ENCODE measurements around the gene SLC4A4. TPM values are rescaled to one million over a fixed set of nuclear protein-coding genes. Genes with fewer than 3 reads are reported as not detected.

Gene SLC4A4
- total RNA-seq, 4 donors from 2014 or later: 0.42 to 1.4 (median 0.65) TPM

- DNase-seq: no peak
- H3K36me3 ChIP-seq: no peaks in the 10 kb centered on the region
- no peaks in the 10 kb centered on the region for H3K27me3 ChIP-seq
These were observed 91.1 kb downstream of the SLC4A4 start for GRCh38 chr4:71429962-71430361.

GRCh38 chr4:71430609-71431008, 91.8 kb downstream of the SLC4A4 start:
- no peak overlapping the region for H3K4me3 ChIP-seq
- H3K27me3 ChIP-seq: no peaks in the 10 kb centered on the region
- H3K4me1 ChIP-seq: no peaks in the 10 kb centered on the region
- TF ChIP-seq CTCF (IDR thresholded peaks at IDR 0.05 in 4 of 5, conservative IDR thresholded peaks at IDR 0.05 in 1 of 5): no peak
- TF ChIP-seq POLR2A (IDR thresholded peaks at IDR 0.05): no peak
- ATAC-seq (no peak), DNase-seq (no peak)
- no peak overlapping the region for H3K27ac ChIP-seq
- no peaks in the 10 kb centered on the region for H3K36me3 ChIP-seq
- in situ Hi-C loops (cut with MboI; ENCODE audit: low sequenced_read_pairs in 4 of 4): no loop called here
- intact Hi-C loops (cut with DNase I; ENCODE audit: low total_unique reads): no loop called here
- H3K9me3 ChIP-seq: no peaks in the 10 kb centered on the region

More at GRCh38 chr4:71429962-71430361, 91.1 kb downstream of the SLC4A4 start:
- in situ Hi-C loops (cut with MboI; ENCODE audit: low sequenced_read_pairs in 4 of 4) (no loop called here), intact Hi-C loops (cut with DNase I; ENCODE audit: low total_unique reads) (no loop called here)
- H3K9me3 ChIP-seq: no peaks in the 10 kb centered on the region
- TF ChIP-seq CTCF (IDR thresholded peaks at IDR 0.05 in 4 of 5, conservative IDR thresholded peaks at IDR 0.05 in 1 of 5) (no peak), POLR2A (IDR thresholded peaks at IDR 0.05) (no peak)
- H3K4me1 ChIP-seq: no peaks in the 10 kb centered on the region
- no peak for ATAC-seq
- no peak overlapping the region for H3K4me3 ChIP-seq
- no peak overlapping the region for H3K27ac ChIP-seq

GRCh38 chr4:71440612-71441011, 101.8 kb downstream of the SLC4A4 start:
- H3K4me3 ChIP-seq: no peak overlapping the region
- intact Hi-C loops (cut with DNase I; ENCODE audit: low total_unique reads) (no loop called here), in situ Hi-C loops (cut with MboI; ENCODE audit: low sequenced_read_pairs in 4 of 4) (no loop called here)
- no peaks in the 10 kb centered on the region for H3K9me3 ChIP-seq
- no peaks in the 10 kb centered on the region for H3K27me3 ChIP-seq
- no peak for TF ChIP-seq POLR2A (IDR thresholded peaks at IDR 0.05)
- no peak for TF ChIP-seq CTCF (IDR thresholded peaks at IDR 0.05 in 4 of 5, conservative IDR thresholded peaks at IDR 0.05 in 1 of 5)
- H3K36me3 ChIP-seq: no peaks in the 10 kb centered on the region
- no peak overlapping the region for H3K27ac ChIP-seq
- DNase-seq (no peak), ATAC-seq (no peak)
- peaks cover 0 to under 1% of the 10 kb centered on the region in 2 donors for H3K4me1 ChIP-seq

DNA sequence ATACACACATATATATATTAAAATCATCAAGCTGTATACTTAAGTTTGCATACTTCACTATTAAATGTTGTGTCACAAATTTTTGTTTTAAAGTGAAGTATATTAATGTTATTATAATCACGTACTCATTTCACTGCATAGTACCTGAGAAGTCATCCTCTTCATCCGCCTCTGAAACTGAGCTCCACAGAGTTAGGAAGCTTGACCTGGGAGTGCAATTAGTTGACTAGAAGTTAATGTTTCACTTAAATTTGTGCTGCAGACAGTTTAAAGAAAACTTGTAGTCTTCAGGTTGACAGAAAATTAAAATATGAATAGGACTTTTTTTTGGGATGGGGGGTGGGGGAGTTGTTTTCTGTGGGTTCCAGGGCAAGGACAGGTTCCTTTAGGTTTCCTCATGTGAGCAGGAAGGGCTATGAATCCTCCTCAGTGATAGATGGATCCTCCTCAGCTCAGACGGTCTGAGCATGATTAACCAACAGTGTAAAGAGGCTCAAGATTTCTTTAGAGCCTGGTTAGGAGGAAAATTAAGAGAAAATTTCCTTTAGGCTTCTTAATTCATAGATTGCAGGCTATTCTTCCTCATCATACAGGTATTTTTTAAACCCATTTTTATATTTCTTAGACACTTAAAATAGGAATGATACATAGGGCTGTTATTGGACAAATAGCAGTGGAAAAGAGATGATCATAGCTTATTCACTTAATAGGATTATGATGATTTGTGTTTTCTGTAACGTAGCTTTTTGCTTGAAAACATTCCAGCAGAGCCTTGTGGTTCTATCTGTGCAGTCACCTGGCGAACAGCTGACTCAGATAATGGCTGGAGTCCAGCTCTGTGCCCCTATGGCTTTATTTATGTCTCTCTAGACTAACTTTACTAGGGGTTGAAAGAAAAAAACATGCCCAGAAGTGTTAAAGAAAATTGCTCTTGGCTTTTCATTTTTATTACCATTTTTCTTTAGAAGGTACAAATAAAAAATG, 102.7 kb downstream of the SLC4A4 start:
- DNase-seq (no peak), ATAC-seq (no peak)
- Histone ChIP-seq H3K27ac (no peak overlapping the region), H3K4me3 (no peak overlapping the region), H3K36me3 (no peaks in the 10 kb centered on the region), H3K27me3 (no peaks in the 10 kb centered on the region), H3K9me3 (no peaks in the 10 kb centered on the region), H3K4me1 (peaks cover 0 to 9% of the 10 kb centered on the region in 2 donors)
- TF ChIP-seq POLR2A (IDR thresholded peaks at IDR 0.05) (no peak), CTCF (IDR thresholded peaks at IDR 0.05 in 4 of 5, conservative IDR thresholded peaks at IDR 0.05 in 1 of 5) (no peak)
- in situ Hi-C loops (cut with MboI; ENCODE audit: low sequenced_read_pairs in 4 of 4) (no loop called here), intact Hi-C loops (cut with DNase I; ENCODE audit: low total_unique reads) (no loop called here)

Data from gastrocnemius medialis (tissue), 4 donors.